GM13977 (cell line): ENCODE measurements around the gene AHRR.

Experiments used
- DNase-seq: peaks from one replicate; pipeline ENCODE4 v3.0.0; 2012; ENCODE audit warnings: low spot score
- CTCF ChIP-seq: IDR thresholded peaks from 2 replicates; pipeline ENCODE4 v1.5.1; 2012; ENCODE audit warnings: mild to moderate bottlenecking, control low read depth; ENCODE audit not compliant: insufficient read depth; ENCODE audit errors: extremely low read depth, missing control alignments
- in situ Hi-C: fragments of 300-500 bp; cut with MboI; formaldehyde crosslinking; loops from one replicate; pipeline ENCODE4 v1.12.0; 2022; ENCODE audit warnings: low sequenced_read_pairs, low pct_unique_long_range_greater_than_20kb, mixed read lengths, inconsistent platforms; ENCODE audit not compliant: unreplicated experiment

Gene AHRR

DNA sequence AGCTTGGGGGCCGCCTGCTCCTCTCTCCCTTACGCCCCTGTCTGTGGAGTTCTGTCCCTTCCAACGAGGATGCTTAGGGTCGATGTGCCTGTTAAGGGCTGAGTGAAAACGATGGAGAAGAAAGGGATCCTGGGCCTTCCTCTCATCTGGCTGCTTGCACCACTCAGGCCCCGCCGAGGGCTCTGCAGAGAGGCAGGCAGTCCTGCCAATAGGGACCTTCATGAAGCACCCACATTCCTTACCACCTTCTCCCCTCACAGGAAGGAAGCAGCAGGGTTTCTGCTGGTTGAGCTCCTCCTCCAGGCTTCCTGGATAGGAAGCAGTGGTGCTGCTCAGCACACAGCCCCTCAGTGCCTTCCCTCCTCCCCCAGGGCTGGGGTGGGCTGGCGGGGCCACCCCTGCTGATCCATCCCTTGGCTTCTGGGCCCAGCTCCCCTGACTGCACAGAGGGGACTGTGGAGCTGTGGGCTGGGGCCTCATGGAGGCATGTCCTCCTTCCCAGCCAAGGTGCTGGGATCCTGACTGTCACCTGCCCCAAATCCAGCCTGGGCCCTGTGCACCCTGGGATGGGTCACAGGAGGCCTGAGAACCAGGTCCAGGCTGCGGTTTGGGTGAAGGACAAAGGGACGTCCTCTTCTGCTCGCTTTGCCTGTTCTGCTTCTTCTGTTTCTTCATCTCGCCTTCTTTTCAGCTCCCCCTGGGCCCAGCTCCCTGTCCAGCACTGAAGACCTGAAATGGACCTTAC, 50.5 kb downstream of the AHRR start:
- no peak for TF ChIP-seq CTCF
- DNase-seq: no peak
- in situ Hi-C loops: no loop called here

DNA sequence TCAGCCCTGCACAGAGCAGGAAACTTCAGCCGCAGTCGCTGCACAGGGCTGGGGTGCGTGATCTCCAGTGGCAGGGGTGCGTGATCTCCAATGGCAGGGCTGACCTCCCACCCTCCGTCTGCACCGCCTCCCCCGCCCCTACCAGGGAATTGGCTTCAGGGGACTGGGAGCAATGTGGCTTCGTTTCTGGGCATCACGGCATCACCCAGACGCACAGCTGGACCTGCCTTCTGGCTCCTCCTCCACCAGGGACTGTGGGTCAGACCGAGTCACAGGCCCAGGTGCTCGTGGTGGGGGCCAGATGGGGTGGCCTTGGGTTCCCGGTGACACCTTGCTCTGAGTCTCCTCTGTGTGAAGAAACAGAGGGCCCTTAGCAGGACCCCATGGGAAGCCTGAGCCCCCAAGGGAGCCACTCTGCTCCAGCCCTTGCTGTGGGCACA, 51.1 kb downstream of the AHRR start:
- in situ Hi-C loops: no loop called here
- no peak for DNase-seq
- TF ChIP-seq CTCF: no peak

- in situ Hi-C loops: no loop called here
- DNase-seq: no peak
- TF ChIP-seq CTCF: no peak
These were observed 51.6 kb downstream of the AHRR start for GRCh38 chr5:372996-373709.

DNA sequence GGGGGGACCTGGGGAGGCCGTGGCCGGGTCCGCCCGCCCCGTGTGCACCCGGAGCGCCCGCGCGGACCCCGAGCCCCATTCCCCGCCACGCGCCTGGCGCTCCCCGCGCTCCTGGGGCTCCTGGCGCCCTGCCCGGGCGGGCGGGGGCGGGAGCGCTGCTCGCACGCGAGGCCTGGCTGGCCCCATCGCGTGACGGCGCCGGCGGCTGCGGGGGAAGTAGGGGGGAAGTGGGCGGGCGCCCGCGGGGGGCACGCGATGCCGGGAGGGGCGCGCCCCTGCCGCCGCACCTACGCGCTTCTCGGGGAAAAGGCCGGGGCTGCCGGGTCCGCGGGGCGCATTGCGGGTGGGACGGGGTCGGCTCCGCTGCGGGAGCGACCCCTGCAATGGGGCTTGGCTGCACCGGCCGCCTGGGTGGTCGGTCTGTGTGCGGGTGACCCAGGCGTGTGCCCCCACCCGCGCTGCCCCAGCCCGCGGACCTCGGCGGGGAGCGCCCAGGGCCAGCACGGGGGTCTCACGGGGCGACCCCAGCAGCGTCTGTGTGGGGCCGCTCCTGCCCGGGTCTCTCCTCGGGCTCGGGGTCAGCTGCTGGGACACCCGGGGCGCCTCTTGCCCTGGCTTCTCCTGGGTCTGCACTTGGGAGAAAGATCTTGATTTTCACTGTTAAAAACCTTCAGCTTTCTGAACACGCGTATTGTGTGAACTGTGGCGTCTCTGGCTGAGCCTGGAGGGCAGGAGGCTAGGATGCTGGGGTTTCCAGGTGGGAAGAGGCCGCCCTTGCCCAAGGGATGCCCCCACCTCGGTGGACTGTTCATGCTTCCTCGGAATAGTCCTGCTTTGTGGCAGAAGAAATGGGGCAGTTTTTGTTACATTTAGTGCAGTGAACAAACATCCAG, 52.4 kb downstream of the AHRR start:
- in situ Hi-C loops: no loop called here
- peak; percentile 90 for DNase-seq
- no peak for TF ChIP-seq CTCF

GRCh38 chr5:374631-375335, 53.3 kb downstream of the AHRR start:
- in situ Hi-C loops: no loop called here
- no peak for TF ChIP-seq CTCF
- no peak for DNase-seq
